SK-N-SH treated with all-trans-retinoic acid at 6 μM for 48 hours (cell line): ENCODE data around the gene VAT1L.

ENCODE experiments used
- ATAC-seq: fragments of 200-7000 bp; cut with Tn5 transposase; 3 replicates; pipeline ENCODE4 v1.9.1; 2020; ENCODE audit warnings: mild to moderate bottlenecking, moderate library complexity
- ARNTL ChIP-seq: fragments of 450-650 bp; formaldehyde crosslinking; IDR thresholded peaks from 2 replicates; pipeline ENCODE4 v1.5.0; 2020; ENCODE audit warnings: low read depth, mild to moderate bottlenecking, moderate library complexity, borderline replicate concordance
- BACH2 ChIP-seq: fragments of 250-450 bp; sonication (Bioruptor Pico); IDR thresholded peaks from 2 replicates; pipeline ENCODE4 v1.9.0; 2021; ENCODE audit warnings: mild to moderate bottlenecking, borderline replicate concordance
- CSDC2 ChIP-seq: fragments of 250-450 bp; sonication (Bioruptor Pico); IDR thresholded peaks from 2 replicates; pipeline ENCODE4 v1.5.0; 2020; ENCODE audit warnings: mild to moderate bottlenecking, moderate library complexity
- ESRRG ChIP-seq: fragments of 250-450 bp; sonication (Bioruptor Pico); IDR thresholded peaks from 2 replicates; pipeline ENCODE4 v1.6.1; 2021; ENCODE audit warnings: mild to moderate bottlenecking
- ISL1 ChIP-seq: fragments of 250-450 bp; sonication (Bioruptor Pico); IDR thresholded peaks from 2 replicates; pipeline ENCODE4 v2.1.2; 2022; ENCODE audit warnings: mild to moderate bottlenecking, moderate library complexity
- PPARA ChIP-seq: fragments of 250-450 bp; sonication (Bioruptor Pico); IDR thresholded peaks from 2 replicates; pipeline ENCODE4 v1.5.0; 2020; ENCODE audit warnings: mild to moderate bottlenecking, borderline replicate concordance
- SNAI2 ChIP-seq: fragments of 250-450 bp; sonication (Bioruptor Pico); IDR thresholded peaks from 2 replicates; pipeline ENCODE4 v1.5.0; 2020; ENCODE audit warnings: mild to moderate bottlenecking, moderate library complexity
- TCF4 ChIP-seq: fragments of 250-450 bp; sonication (Bioruptor Pico); IDR thresholded peaks from 2 replicates; pipeline ENCODE4 v1.8.0; 2021; ENCODE audit warnings: mild to moderate bottlenecking, moderate library complexity, borderline replicate concordance
- TOX ChIP-seq: fragments of 250-450 bp; sonication (Bioruptor Pico); IDR thresholded peaks from 2 replicates; pipeline ENCODE4 v1.8.0; 2021; ENCODE audit warnings: mild to moderate bottlenecking, moderate library complexity, borderline replicate concordance
- TSHZ2 ChIP-seq: fragments of 250-450 bp; sonication (Bioruptor Pico); IDR thresholded peaks from 2 replicates; pipeline ENCODE4 v1.5.0; 2020; ENCODE audit warnings: mild to moderate bottlenecking, moderate library complexity
- ZC3H10 ChIP-seq: fragments of 250-450 bp; sonication (Bioruptor Pico); IDR thresholded peaks from 2 replicates; pipeline ENCODE4 v1.5.1; 2021; ENCODE audit warnings: mild to moderate bottlenecking, moderate library complexity
- ZFP30 ChIP-seq: fragments of 450-650 bp; formaldehyde crosslinking; IDR thresholded peaks from 2 replicates; pipeline ENCODE4 v1.5.0; 2022; ENCODE audit warnings: mild to moderate bottlenecking, moderate library complexity
- ZNF565 ChIP-seq: fragments of 450-650 bp; formaldehyde crosslinking; conservative IDR thresholded peaks from 2 replicates; pipeline ENCODE4 v1.5.0; 2020; ENCODE audit warnings: low read depth, mild to moderate bottlenecking, moderate library complexity
- ZNF70 ChIP-seq: fragments of 450-650 bp; formaldehyde crosslinking; IDR thresholded peaks from 2 replicates; pipeline ENCODE4 v1.5.0; 2020; ENCODE audit warnings: mild to moderate bottlenecking, moderate library complexity
- ZNF8 ChIP-seq: fragments of 450-650 bp; formaldehyde crosslinking; IDR thresholded peaks from 2 replicates; pipeline ENCODE4 v1.5.0; 2020; ENCODE audit warnings: mild to moderate bottlenecking, moderate library complexity
- TF ChIP-seq, protein P1 (sequence below): fragments of 250-450 bp; sonication (Bioruptor Pico); IDR thresholded peaks from 2 replicates; pipeline ENCODE4 v1.8.0; 2020; ENCODE audit warnings: mild to moderate bottlenecking, moderate library complexity, borderline replicate concordance
- TF ChIP-seq, protein P2 (sequence below): fragments of 250-450 bp; sonication (Bioruptor Pico); IDR thresholded peaks from 2 replicates; pipeline ENCODE4 v1.5.1; 2021; ENCODE audit warnings: mild to moderate bottlenecking, moderate library complexity

Gene VAT1L

DNA sequence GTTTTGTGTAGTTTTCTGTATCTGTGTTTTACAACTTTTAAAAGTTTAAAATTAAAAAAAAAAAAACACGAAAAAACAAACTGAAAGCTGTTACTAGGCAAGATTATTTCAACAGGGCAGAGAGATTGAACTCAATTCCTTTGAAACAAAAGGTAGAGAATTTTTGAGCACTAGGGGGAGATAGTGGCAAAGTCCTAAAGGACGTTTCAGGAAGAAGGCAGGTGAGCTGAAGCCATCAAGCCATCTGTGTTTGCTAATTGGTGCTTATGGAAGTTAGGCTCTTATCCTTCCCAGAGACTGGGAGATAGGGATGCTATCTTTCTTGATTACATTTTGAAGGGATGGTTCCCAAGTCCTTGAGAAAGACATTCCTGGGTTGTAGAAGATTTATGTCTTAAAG, 163.4 kb downstream of the VAT1L start:
- ATAC-seq = 0 out of 3 replicates have a peak, but pooled peaks have one; percentile 41
- TF ChIP-seq, protein P1, sequence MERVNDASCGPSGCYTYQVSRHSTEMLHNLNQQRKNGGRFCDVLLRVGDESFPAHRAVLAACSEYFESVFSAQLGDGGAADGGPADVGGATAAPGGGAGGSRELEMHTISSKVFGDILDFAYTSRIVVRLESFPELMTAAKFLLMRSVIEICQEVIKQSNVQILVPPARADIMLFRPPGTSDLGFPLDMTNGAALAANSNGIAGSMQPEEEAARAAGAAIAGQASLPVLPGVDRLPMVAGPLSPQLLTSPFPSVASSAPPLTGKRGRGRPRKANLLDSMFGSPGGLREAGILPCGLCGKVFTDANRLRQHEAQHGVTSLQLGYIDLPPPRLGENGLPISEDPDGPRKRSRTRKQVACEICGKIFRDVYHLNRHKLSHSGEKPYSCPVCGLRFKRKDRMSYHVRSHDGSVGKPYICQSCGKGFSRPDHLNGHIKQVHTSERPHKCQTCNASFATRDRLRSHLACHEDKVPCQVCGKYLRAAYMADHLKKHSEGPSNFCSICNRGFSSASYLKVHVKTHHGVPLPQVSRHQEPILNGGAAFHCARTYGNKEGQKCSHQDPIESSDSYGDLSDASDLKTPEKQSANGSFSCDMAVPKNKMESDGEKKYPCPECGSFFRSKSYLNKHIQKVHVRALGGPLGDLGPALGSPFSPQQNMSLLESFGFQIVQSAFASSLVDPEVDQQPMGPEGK (CRISPR knock-in tag) = no peak
- no peak for TF ChIP-seq TOX (CRISPR knock-in tag)
- no peak for TF ChIP-seq ISL1 (CRISPR knock-in tag)
- TF ChIP-seq TSHZ2 (CRISPR knock-in tag) = no peak
- no peak for TF ChIP-seq ZC3H10 (CRISPR knock-in tag)
- no peak for TF ChIP-seq BACH2 (CRISPR knock-in tag)
- no peak for TF ChIP-seq PPARA (CRISPR knock-in tag)
- TF ChIP-seq, protein P2, sequence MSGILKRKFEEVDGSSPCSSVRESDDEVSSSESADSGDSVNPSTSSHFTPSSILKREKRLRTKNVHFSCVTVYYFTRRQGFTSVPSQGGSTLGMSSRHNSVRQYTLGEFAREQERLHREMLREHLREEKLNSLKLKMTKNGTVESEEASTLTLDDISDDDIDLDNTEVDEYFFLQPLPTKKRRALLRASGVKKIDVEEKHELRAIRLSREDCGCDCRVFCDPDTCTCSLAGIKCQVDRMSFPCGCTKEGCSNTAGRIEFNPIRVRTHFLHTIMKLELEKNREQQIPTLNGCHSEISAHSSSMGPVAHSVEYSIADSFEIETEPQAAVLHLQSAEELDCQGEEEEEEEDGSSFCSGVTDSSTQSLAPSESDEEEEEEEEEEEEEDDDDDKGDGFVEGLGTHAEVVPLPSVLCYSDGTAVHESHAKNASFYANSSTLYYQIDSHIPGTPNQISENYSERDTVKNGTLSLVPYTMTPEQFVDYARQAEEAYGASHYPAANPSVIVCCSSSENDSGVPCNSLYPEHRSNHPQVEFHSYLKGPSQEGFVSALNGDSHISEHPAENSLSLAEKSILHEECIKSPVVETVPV (CRISPR knock-in tag) = no peak
- TF ChIP-seq ZNF565 = no peak
- TF ChIP-seq CSDC2 (CRISPR knock-in tag) = no peak
- TF ChIP-seq ESRRG (CRISPR knock-in tag) = no peak
- TF ChIP-seq ZFP30 (CRISPR knock-in tag) = no peak
- no peak for TF ChIP-seq TCF4
- no peak for TF ChIP-seq ZNF8 (CRISPR knock-in tag)

DNA sequence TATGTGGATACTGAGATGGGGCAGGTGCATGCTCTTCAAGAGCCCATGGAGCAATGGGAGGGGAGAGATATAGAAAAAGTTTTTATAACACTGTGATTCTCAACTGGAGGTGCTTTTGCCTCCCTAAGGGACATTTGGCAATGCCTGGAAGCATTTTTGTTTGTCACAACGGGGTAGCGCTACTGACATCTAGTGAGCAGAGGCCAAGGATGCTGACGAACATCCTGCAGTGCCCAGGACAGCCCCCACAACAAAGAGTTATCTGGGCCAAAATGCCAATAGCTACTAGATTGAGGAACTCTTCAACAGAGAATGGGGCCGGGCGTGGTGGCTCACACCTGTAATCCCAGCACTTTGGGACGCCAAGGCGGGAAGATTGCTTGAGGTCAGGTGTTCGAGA, 166.8 kb downstream of the VAT1L start:
- no peak for TF ChIP-seq ARNTL (CRISPR knock-in tag)
- no peak for TF ChIP-seq TSHZ2 (CRISPR knock-in tag)
- no peak for TF ChIP-seq ZC3H10 (CRISPR knock-in tag)
- TF ChIP-seq ZFP30 (CRISPR knock-in tag) = no peak
- TF ChIP-seq ZNF70 (CRISPR knock-in tag) = no peak
- TF ChIP-seq, protein P1 (CRISPR knock-in tag) = no peak
- TF ChIP-seq, protein P2 (CRISPR knock-in tag) = no peak
- no peak for TF ChIP-seq ISL1 (CRISPR knock-in tag)
- no peak for TF ChIP-seq TOX (CRISPR knock-in tag)
- TF ChIP-seq ESRRG (CRISPR knock-in tag) = no peak
- no peak for TF ChIP-seq SNAI2 (CRISPR knock-in tag)

More for the DNA sequence above, 166.8 kb downstream of the VAT1L start:
- no peak for ATAC-seq
